OCI-M1 (cell line): ENCODE results near the gene NAXD.
"Not testable (repeated sequence)": the region's sequence is repeated elsewhere in the genome, so short reads cannot be mapped to it uniquely, and the experiment has no call there.

Experiments
- DNase-seq: peaks from one replicate; lab custom pipeline; 2025; lab: John Stamatoyannopoulos, UW

The NAXD gene

DNA sequence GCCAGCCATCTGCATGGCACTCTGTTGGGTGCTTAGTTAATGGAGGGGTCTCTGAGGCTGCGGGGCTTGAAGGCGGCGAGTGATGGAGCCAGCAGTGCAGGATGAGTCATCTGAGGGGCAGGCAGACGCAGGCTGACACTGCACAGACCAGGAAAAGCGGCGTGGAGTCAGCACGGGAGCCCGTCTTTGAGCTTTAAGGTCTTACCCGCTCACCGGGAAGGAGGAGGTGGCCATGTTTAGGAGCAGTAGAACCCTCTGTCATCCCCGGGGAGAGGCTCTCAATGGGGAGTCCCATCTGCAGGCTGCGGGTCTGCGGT lies 13.1 kb downstream of the NAXD start:
- no peak for DNase-seq

DNA sequence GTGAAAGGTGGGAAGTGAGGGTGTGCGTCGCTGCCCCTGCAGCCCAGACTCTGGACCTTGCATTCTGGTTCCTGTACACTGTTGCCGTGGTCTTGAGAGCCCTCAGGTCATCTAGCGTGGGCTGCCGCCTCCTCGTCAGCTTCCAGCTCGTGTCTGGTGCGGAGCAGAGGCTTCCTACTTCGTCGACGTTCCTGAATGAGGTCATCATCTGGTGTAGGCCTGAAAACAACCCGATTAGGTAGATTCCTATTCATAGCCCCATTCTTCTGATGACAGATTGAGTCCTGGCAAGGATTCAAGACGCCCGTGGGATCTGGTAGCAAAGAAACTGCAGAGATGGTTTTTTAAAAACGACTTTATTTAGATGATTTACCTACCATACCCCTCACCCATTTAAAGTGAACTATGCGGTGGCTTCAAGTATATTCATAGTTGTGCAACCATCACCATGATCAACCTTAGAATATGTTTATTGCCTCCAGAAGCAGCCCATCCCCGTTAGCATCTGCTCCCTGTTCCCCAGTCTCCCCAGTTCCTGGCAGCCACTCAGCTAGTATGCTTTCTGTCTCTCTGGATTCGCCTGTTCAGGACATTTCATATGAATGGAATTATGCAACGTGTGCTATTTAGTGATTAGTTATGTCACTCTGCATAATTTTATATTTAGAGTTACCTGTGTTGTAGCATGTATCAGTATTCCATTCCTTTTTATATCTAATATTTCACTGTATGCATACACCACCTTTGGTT lies 13.8 kb downstream of the NAXD start:
- no peak for DNase-seq

DNA sequence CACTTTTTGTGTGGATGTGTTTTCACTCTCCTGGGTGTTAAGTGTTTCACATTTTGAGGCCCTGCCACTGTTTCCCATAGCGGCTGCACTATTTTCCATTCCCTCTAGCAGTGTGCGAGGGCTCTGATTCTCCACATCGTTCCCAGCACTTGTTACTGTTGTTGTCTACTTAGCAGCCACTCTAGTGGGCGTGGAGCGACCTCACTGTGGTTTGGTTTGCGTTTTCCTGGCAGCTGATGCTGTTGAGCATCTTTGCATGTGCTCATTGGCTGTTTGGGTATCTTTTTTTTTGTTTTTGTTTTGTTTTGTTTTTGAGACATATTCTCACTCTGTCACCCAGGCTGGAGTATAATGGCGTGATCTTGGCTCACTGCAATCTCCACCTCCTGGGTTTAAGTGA lies 14.4 kb downstream of the NAXD start:
- no peak for DNase-seq

DNA sequence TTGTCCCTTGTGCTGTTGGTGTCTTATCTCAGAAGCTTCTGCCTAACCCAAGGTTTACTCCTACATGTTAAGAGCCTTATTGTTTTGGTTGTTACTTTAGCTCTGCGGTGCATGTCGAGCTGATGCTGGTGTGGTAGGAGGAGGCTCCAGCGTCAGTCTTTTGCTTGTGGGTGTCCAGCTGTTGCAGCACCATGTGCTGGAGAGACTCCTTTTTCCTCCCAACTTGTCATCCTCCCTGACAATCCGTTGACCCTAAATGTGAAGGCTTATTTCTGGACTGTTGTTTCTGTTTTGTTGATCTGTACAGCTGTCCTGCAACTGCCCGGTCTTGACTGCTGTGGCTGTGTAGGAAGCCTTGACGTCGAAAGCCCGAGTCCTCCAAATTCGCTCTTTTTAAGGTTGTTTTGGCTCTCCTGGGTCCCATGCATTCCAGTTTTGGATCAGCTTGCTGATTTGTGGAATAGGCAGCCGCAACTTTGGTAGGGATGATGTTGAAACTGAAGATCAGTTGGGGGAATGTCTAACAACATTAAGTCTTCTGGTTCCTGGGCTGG lies 15.3 kb downstream of the NAXD start:
- DNase-seq: no peak

DNA sequence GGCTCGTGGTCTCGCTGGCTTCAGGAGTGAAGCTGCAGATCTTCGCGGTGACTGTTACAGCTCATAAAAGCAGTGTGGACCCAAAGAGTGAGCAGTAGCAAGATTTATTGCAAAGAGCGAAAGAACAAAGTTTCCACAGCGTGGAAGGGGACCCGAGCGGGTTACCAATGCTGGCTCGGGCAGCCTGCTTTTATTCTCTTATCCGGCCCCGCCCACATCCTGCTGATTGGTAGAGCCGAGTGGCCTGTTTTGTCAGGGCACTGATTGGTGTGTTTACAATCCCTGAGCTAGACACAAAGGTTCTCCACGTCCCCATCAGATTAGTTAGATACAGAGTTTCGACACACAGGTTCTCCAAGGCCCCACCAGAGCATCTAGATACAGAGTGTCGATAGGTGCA lies 16.9 kb downstream of the NAXD start:
- not testable (repeated sequence) for DNase-seq

DNA sequence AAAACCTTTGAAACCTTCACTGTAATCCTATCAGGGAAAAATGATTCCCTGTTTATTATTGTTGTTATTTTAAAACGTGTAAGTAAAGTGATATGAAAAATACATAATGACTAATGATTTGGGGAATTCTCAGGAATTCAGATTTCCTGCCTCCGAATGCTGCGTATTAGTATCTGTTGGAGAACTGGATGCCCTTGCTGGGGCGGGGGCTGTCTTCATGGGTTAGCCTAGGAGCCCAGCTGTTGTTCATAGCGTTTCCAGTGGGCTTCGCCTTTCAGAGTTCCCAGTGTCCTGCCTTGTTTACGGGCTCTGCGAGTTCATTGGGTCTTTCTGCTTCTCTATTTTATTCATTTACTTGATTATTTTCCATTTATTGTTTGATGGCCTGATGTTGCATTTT lies 18.4 kb downstream of the NAXD start:
- no peak for DNase-seq

DNA sequence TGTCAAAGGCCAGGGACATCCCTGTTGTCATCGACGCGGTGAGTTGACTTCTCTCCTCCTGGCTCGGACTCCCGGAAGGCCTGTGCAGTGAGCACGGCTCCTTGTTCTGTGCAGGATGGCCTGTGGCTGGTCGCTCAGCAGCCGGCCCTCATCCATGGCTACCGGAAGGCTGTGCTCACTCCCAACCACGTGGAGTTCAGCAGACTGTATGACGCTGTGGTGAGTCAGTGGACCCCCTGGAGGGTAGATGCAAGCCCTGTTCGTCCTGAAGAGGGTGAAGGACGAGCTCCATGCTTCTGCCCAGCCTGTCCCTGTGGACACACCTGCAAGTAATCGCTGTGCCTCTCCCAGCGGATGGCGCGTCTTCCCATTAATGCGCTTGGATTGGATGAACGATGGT lies 19.2 kb downstream of the NAXD start:
- no peak for DNase-seq

GRCh38 chr13:110635405-110636002 lies 20.2 kb downstream of the NAXD start:
- no peak for DNase-seq

- no peak for DNase-seq
These were observed 20.7 kb downstream of the NAXD start for GRCh38 chr13:110636053-110636475.

GRCh38 chr13:110636701-110637201 lies 21.4 kb downstream of the NAXD start:
- DNase-seq: no peak

DNA sequence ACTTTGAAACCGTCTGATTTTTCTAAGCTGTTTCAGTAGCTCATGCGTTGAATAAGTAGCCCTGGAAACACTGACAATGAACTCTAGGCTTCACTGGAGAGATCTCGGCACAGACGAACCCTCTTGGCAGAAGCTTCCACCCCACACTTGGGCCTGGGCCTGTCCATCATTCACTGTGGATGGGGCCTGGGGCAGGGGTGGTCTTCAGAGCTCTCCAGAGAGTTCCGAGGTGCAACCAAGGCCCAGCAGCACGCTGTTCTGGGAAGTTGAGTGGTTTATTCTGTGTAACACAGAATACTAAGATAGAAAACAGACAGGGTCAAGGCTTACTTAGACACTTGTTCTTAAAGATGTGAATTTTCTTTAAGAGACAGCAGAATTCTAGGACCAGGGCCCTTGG lies 21.9 kb downstream of the NAXD start:
- no peak for DNase-seq

DNA sequence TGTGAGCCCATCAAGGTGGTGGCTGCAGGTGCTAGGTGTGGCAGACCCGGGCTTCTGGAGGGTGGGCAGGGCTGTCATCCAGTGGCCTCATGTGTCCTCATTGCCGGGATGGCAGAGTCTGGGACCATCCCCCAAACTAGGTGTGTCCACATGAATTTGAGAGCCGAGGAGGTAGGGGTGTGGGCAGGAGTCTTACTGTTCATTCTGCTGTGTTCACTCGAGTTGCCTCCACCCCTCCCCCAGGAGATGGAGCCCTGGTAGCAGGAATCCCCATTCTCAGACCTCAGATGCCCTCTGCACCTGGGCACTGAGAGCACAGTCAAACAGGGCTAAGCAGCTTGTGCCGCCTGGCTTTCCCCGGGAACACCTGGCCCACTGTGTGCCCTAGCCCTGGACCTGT lies 22.4 kb downstream of the NAXD start:
- DNase-seq: no peak

- no peak for DNase-seq
These were observed 22.9 kb downstream of the NAXD start for GRCh38 chr13:110638257-110638656.

- DNase-seq: no peak
These were observed 23.8 kb downstream of the NAXD start for GRCh38 chr13:110638814-110639806.

- no peak for DNase-seq
These were observed 24.6 kb downstream of the NAXD start for GRCh38 chr13:110639935-110640334.

- DNase-seq: no peak
These were observed 25.3 kb downstream of the NAXD start for GRCh38 chr13:110640591-110641029.

DNA sequence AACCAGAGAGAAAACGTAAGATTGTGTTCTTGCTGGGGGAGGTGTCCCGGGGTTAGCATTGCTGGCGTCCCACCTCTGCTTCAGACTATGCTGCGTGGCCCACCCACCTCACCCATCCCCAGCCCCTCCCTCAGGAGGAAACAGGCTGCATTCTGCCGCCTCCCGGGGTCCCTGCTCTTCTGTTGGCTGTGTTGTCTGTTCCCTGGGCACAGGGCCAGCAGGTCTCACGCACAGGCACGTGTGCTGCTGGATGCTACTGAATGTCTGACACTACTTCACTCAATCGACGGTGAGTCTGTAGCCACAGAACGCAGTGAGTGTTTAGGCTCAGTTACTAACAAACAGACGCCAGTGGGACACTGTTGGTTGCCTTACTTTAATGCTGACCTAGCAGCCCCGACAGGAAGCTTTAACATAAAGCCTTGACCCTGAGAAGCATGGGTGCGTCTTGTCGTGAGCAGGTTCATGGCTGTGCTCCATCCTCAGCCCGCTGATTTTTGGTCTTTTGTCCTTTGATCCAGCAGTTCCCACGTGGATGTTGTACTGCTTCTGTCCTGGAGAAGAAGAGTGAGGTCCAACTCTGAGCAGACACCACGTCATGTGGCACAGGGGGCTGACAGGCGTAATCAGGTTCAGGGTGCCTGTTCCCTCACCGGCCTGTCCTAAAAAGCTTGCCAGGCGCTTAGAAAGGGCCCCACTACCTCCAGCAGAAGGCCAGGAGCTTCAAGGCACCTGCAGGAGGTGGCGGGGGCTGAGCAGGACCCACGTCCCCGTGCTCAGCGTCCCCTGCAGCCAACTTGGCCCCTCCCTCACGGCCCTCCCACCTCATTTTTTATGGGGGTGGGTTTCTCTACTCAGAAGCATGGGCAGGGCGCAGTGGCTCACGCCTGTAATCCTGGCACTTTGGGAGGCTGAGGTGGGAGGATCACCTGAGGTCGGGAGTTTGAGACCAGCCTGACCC lies 26.0 kb downstream of the NAXD start:
- no peak for DNase-seq

DNA sequence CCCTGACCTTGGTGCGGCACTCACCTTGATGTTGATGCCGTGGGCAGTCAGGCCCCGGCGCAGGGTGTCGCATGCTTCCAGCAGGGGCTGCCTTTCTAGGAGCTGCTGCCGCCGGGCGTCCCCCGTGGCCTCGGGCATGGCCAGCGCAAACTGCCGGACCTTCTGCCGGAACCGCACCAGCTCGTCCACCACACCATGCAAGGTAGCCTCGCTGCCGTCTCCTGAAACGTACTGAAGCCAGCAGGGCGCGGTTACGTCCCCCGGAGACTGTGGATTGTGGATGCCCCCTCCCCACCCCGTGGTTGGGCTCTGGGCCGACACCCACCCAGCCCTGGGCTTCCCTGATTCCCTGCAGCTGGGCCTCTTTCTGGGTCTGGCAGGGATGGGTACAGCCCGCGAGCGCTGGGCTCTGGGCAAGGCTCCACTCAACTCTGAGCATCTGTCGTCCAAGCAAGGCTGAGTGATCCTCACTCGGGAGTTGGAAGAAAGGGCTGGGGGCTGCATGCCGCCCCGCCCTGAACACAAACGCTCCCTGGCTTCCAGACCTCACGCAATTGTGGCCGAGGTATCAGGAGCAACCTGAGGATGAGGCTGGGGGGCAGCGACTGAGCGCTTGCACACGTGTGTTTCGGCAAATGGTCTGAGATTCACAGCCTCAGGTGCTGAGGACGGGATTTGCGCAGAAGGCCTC lies 27.1 kb downstream of the NAXD start:
- DNase-seq: no peak

DNA sequence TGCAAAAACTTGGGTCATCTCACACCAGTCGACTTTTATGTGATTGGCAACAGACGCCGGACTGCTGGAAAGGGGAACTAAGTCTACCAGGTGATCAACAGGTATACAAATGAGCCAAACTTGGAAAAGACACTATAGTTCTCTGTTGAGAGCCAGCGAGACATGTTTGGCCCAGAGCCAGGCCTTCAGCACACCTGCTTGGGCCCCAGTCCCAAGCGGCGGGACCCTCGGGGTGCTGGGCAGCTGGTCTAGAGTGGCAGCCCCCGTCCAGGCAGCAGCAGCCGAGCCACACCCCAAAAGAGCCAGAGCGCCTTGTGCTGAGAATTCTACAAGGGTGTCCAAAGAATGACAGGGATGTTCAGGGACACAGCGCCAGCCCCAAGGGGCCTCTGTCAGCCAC lies 28.0 kb downstream of the NAXD start:
- DNase-seq: no peak

DNA sequence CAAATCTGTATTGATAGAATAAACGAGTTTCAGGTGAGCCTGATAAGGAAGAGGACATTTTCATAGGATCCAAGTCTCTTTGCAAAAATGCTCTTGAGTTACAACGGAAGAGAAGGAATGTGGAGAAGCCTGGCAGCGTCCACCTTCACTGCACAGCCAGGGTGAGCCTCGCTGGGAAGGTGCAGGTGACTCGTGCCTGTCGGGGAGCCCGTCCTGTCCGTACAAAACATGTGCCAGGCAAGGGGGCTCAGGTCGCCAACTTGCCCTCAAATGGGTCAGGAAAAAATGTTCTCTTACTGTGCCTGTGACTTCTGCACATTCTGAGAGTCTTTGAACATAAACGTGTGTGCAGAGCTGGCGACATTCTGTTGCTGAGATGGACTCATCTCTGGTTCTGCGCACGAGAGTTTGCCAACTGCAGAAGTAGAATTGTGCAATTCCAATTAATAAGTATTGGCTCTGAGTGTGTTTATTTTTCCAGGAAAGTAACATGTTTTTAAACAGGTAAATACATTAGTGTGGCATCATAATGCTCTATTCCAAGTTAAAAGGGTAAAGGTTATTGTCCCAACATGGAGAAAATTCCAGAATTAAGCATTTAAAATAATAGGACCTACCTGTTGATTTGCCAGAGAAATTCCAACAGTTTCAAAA lies 28.6 kb downstream of the NAXD start:
- no peak for DNase-seq
